Parathyroid adenoma (tissue), 2 donors: ENCODE data around the gene IKBKG.
"Not testable (repeated sequence)": the region's sequence is repeated elsewhere in the genome, so short reads cannot be mapped to it uniquely, and the experiment has no call there.

ENCODE experiments used
- H2AFZ ChIP-seq: fragments of 300-600 bp; sonication (generic); one replicate; pipeline ENCODE4 v1.7.0; 2017; ENCODE audit warnings: antibody characterized with exemption, mild to moderate bottlenecking
- H3K27ac ChIP-seq: fragments of 300-600 bp; sonication (generic); one replicate; pipeline ENCODE4 v1.7.0; 2017
- H3K27me3 ChIP-seq: fragments of 300-600 bp; sonication (generic); one replicate; pipeline ENCODE4 v1.7.0; 2017; ENCODE audit warnings: low read length; ENCODE audit not compliant: control insufficient read depth, insufficient read depth
- H3K36me3 ChIP-seq: fragments of 300-600 bp; sonication (generic); one replicate; pipeline ENCODE4 v1.7.0; 2017; ENCODE audit warnings: low read length; ENCODE audit not compliant: control insufficient read depth, insufficient read depth
- H3K4me1 ChIP-seq: fragments of 300-600 bp; sonication (generic); one replicate; pipeline ENCODE4 v1.7.0; 2017; ENCODE audit warnings: control low read depth
- H3K4me2 ChIP-seq: fragments of 300-600 bp; sonication (generic); one replicate; pipeline ENCODE4 v1.7.0; 2017; ENCODE audit warnings: low read length
- H3K4me3 ChIP-seq: fragments of 300-600 bp; sonication (generic); one replicate; pipeline ENCODE4 v1.7.0; 2017; ENCODE audit warnings: low read depth, low read length
- H3K79me2 ChIP-seq: fragments of 300-600 bp; sonication (generic); one replicate; pipeline ENCODE4 v1.7.0; 2017; ENCODE audit warnings: control low read depth
- H3K9ac ChIP-seq: fragments of 300-600 bp; sonication (generic); one replicate; pipeline ENCODE4 v1.7.0; 2017; ENCODE audit warnings: mild to moderate bottlenecking
- H3K9me3 ChIP-seq: fragments of 300-600 bp; sonication (generic); one replicate; pipeline ENCODE4 v1.7.0; 2017; ENCODE audit warnings: low read length; ENCODE audit not compliant: control insufficient read depth
- TF ChIP-seq, protein P1 (sequence below): fragments of 300-600 bp; sonication (generic); IDR thresholded peaks from one replicate; pipeline ENCODE4 v1.7.0; 2017; ENCODE audit warnings: antibody characterized with exemption, mild to moderate bottlenecking
- donor health status: primary hyperparathyroidism.

The IKBKG gene

DNA sequence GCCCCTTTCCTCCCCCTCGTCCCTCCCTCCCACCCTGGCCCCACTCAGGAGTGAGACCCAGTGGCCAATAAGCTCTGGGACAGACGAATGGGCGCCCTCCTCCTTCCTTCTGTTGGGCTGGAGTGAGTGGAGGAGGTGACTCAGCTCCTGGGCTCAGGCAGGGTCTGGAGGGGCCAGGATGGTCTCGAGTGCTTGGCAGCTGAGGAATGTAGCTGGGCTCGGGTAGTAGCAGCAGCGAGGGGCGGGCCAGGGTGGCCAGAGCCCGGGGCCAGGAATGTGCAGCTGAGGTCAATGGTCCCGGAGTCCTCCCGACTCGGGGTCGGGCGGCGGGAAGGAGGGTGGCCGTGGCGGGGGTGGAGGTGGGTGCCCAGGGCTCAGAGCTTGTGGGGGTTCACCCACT lies 15.8 kb upstream of the IKBKG start:
- TF ChIP-seq, protein P1, sequence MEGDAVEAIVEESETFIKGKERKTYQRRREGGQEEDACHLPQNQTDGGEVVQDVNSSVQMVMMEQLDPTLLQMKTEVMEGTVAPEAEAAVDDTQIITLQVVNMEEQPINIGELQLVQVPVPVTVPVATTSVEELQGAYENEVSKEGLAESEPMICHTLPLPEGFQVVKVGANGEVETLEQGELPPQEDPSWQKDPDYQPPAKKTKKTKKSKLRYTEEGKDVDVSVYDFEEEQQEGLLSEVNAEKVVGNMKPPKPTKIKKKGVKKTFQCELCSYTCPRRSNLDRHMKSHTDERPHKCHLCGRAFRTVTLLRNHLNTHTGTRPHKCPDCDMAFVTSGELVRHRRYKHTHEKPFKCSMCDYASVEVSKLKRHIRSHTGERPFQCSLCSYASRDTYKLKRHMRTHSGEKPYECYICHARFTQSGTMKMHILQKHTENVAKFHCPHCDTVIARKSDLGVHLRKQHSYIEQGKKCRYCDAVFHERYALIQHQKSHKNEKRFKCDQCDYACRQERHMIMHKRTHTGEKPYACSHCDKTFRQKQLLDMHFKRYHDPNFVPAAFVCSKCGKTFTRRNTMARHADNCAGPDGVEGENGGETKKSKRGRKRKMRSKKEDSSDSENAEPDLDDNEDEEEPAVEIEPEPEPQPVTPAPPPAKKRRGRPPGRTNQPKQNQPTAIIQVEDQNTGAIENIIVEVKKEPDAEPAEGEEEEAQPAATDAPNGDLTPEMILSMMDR = no peak
- no peak overlapping the region for H3K4me2 ChIP-seq
- no peaks in the 10 kb centered on the region for H3K9me3 ChIP-seq
- no peak overlapping the region for H3K4me3 ChIP-seq
- peaks cover 3% of the 10 kb centered on the region for H3K4me1 ChIP-seq
- H3K27me3 ChIP-seq = no peaks in the 10 kb centered on the region
- no peak overlapping the region for H3K9ac ChIP-seq
- no peak overlapping the region for H3K27ac ChIP-seq
- no peaks in the 10 kb centered on the region for H3K79me2 ChIP-seq
- no peaks in the 10 kb centered on the region for H3K36me3 ChIP-seq
- no peak overlapping the region for H2AFZ ChIP-seq

DNA sequence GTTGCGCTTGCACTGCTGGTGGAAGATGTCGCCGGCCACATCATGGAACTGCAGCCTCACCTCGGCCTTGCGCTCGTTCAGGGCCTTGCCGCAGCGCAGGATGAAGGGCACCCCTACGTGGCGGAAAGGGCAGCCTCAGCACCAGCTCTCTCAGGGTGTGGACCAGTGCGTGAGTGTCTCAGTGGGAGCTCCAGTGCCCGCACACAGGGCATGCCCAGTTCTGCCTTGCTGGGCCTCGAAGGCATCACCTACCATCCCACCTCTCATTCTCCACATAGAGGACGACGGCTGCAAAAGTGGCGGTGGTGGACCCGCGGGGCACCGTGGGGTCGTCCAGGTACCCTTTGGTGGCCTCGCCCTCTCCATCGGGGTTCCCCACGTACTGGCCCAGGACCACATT lies 14.7 kb upstream of the IKBKG start:
- no peak overlapping the region for H2AFZ ChIP-seq
- no peaks in the 10 kb centered on the region for H3K27me3 ChIP-seq
- H3K9ac ChIP-seq = no peak overlapping the region
- no peak overlapping the region for H3K4me3 ChIP-seq
- TF ChIP-seq, protein P1 = no peak
- no peaks in the 10 kb centered on the region for H3K4me1 ChIP-seq
- H3K4me2 ChIP-seq = no peak overlapping the region
- H3K36me3 ChIP-seq = no peaks in the 10 kb centered on the region
- no peaks in the 10 kb centered on the region for H3K79me2 ChIP-seq
- no peak overlapping the region for H3K27ac ChIP-seq
- H3K9me3 ChIP-seq = no peaks in the 10 kb centered on the region

DNA sequence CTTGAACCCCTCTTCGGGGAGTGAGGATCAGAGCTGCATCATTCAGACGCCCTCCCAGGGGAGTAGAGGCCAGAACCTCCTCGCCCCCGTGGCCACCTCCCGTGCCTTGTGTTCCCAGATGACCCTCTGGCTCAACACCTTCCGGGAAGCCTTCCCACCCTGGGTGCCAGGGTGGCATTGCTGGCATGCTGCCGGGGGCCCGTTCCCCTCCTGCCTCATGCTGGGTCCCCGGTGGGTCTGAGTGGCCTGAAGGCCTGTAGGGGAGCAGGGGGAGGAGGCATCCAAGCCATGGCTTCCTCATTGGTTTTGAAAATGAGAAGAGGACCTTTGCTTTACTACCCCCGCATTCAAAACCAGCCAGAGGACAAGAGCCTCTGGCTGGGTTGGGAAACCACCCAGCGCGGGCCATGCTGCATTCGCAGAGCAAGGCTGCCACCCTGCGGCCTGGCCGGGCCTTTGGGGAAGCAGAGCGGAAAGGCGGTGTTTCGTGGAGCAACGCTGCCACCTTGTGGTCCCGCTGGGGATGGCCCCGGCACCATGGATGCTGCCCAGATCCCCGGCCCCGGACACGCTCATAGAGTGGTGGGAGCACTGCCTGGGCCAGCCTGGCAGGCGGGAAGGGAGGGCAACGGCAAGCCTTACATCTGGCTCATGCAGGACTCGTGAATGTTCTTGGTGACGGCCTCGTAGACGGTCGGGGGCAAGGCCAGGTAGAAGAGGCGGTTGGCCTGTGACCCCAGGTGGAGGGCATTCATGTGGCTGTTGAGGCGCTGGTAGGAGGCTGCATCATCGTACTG lies 12.7 kb upstream of the IKBKG start:
- Histone ChIP-seq H3K9ac (no peak overlapping the region), H3K4me3 (no peak overlapping the region), H3K27ac (no peak overlapping the region), H2AFZ (no peak overlapping the region), H3K4me1 (no peaks in the 10 kb centered on the region), H3K79me2 (no peaks in the 10 kb centered on the region), H3K36me3 (no peaks in the 10 kb centered on the region), H3K4me2 (no peak overlapping the region), H3K9me3 (no peaks in the 10 kb centered on the region), H3K27me3 (no peaks in the 10 kb centered on the region)
- TF ChIP-seq, protein P1 = peak; percentile 97

DNA sequence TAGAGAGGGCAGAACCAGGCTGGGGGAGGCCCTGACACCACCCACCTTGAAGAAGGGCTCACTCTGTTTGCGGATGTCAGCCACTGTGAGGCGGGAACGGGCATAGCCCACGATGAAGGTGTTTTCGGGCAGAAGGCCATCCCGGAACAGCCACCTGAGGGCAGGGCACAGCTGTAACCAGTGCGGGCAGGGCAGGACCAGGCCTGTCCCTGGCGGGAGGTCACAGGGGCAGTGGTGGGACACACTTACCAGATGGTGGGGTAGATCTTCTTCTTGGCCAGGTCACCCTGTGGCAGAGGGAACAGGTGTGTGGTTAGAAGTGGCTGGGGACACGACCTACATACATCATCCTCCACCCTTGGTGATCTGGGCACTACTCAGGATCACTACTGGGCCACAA lies 11.5 kb upstream of the IKBKG start:
- H3K27ac ChIP-seq = no peak overlapping the region
- no peaks in the 10 kb centered on the region for H3K36me3 ChIP-seq
- no peak overlapping the region for H3K4me2 ChIP-seq
- no peak overlapping the region for H3K9ac ChIP-seq
- TF ChIP-seq, protein P1 = no peak
- H3K9me3 ChIP-seq = no peaks in the 10 kb centered on the region
- H2AFZ ChIP-seq = no peak overlapping the region
- no peaks in the 10 kb centered on the region for H3K4me1 ChIP-seq
- no peaks in the 10 kb centered on the region for H3K27me3 ChIP-seq
- H3K79me2 ChIP-seq = no peaks in the 10 kb centered on the region
- no peak overlapping the region for H3K4me3 ChIP-seq

DNA sequence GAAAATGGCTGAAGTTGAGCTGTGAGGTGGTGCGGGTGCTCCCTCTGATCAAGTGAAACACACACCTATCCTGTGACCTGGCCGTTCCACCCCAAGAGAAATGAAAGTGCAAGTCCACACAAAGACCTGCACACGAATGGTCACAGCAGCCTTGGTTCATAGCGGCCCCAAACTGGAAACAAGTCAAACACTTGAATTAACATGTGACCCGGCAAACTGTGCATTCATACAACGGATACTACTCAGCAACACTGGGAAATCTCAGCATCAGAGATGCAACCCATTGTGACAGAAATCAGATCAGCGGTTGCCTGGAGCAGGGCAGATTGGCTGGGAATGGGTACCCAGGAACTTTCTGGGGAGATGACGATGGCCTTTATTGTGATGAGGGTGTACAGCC lies 8.3 kb upstream of the IKBKG start:
- Histone ChIP-seq H3K4me1 (no peaks in the 10 kb centered on the region), H3K79me2 (no peaks in the 10 kb centered on the region), H3K9ac (no peak overlapping the region), H3K27ac (no peak overlapping the region), H3K27me3 (no peaks in the 10 kb centered on the region), H2AFZ (no peak overlapping the region), H3K4me3 (no peak overlapping the region), H3K4me2 (no peak overlapping the region), H3K9me3 (no peaks in the 10 kb centered on the region), H3K36me3 (no peaks in the 10 kb centered on the region)
- TF ChIP-seq, protein P1 = no peak

DNA sequence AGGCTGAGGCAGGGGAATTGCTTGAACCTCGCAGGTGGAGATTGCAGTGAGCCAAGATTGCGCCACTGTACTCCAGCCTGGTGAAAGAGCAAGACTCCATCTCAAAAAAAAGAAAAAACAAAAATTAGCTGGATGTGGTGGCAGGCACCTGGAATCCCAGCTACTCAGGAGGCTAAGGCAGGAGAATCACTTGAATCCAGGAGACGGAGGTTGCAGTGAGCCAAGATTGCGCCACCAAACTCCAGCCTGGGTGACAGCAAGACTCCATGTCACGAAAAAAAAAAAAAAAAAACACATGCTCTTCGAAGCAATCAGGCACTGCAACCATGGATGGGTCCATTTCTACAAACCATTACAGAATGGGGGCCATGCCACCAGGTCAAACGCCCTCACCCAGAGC lies 7.1 kb upstream of the IKBKG start:
- not testable (repeated sequence) for H3K4me1 ChIP-seq, H3K4me2 ChIP-seq, H3K27me3 ChIP-seq, H2AFZ ChIP-seq, H3K9me3 ChIP-seq, H3K9ac ChIP-seq, H3K36me3 ChIP-seq, H3K27ac ChIP-seq, H3K4me3 ChIP-seq, H3K79me2 ChIP-seq
